Fibroblast of gingiva (primary cell): ENCODE data around the gene NEAT1.

ENCODE experiments used
- DNase-seq: peaks from one replicate; pipeline ENCODE4 v3.0.0-alpha.2; 2011; ENCODE audit warnings: low read depth

NEAT1 gene

GRCh38 chr11:65422633-65423515 lies at the start of gene NEAT1:
Gene NEAT1, plus strand, starts transcription at chr11:65422798.
- DNase-seq: peak; percentile 96

GRCh38 chr11:65373839-65374580 lies 48.6 kb upstream of the NEAT1 start:
- no peak for DNase-seq

- no peak for DNase-seq
Measured at GRCh38 chr11:65375012-65375411, 47.6 kb upstream of the NEAT1 start.

- no peak for DNase-seq
Measured at GRCh38 chr11:65376138-65376713, 46.4 kb upstream of the NEAT1 start.

GRCh38 chr11:65377036-65377435 lies 45.6 kb upstream of the NEAT1 start:
- no peak for DNase-seq

GRCh38 chr11:65377777-65378176 lies 44.8 kb upstream of the NEAT1 start:
- no peak for DNase-seq

GRCh38 chr11:65378208-65378927 lies 44.2 kb upstream of the NEAT1 start:
- DNase-seq: no peak

GRCh38 chr11:65378928-65379638 lies 43.5 kb upstream of the NEAT1 start:
- no peak for DNase-seq

GRCh38 chr11:65379698-65380459 lies 42.7 kb upstream of the NEAT1 start:
- no peak for DNase-seq

GRCh38 chr11:65380460-65381119 lies 42.0 kb upstream of the NEAT1 start:
- no peak for DNase-seq

GRCh38 chr11:65381716-65382032 lies 40.9 kb upstream of the NEAT1 start:
- no peak for DNase-seq

- DNase-seq: peak; percentile 98
Measured at GRCh38 chr11:65382033-65382803, 40.4 kb upstream of the NEAT1 start, which contains the start of gene SLC25A45. Gene SLC25A45, minus strand, starts transcription at chr11:65382646. Its CDS starts 695 bp downstream, at chr11:65381951.

- DNase-seq: no peak
Measured at GRCh38 chr11:65382804-65383368, 39.7 kb upstream of the NEAT1 start.

- no peak for DNase-seq
Measured at GRCh38 chr11:65383778-65384177, 38.8 kb upstream of the NEAT1 start.

GRCh38 chr11:65384301-65384889 lies 38.2 kb upstream of the NEAT1 start:
- DNase-seq: peak; percentile 81

- DNase-seq: peak; percentile 80
Measured at GRCh38 chr11:65386307-65387140, 36.1 kb upstream of the NEAT1 start, which contains the start of gene FRMD8. Gene FRMD8, plus strand, starts transcription at chr11:65386637. Its CDS starts 400 bp downstream, at chr11:65387037.

- DNase-seq: no peak
Measured at GRCh38 chr11:65388731-65389130, 33.9 kb upstream of the NEAT1 start.
